ENCODE measurements around the gene ATXN1. TPM values are rescaled to one million over a fixed set of nuclear protein-coding genes. Genes with fewer than 3 reads are reported as not detected.

ATXN1 gene
- total RNA-seq, result 10.9 and 22.2 TPM in 2 replicates

GRCh38 chr6:16760516-16761470, at the start of gene ATXN1:
TSS of gene ATXN1 (minus strand) at chr6:16761460.

Measured in mesangial cell (primary cell).